GM18498 (cell line): ENCODE data around the gene DTX3.
"Not testable (repeated sequence)": the region's sequence is repeated elsewhere in the genome, so short reads cannot be mapped to it uniquely, and the experiment has no call there.

Source experiments
- ATAC-seq: cut with Tn5 transposase; IDR thresholded peaks from one replicate; pipeline ENCODE4 v1.9.1; 2021; ENCODE audit warnings: mild to moderate bottlenecking, moderate library complexity; ENCODE audit not compliant: unreplicated experiment

Gene DTX3, protein sequence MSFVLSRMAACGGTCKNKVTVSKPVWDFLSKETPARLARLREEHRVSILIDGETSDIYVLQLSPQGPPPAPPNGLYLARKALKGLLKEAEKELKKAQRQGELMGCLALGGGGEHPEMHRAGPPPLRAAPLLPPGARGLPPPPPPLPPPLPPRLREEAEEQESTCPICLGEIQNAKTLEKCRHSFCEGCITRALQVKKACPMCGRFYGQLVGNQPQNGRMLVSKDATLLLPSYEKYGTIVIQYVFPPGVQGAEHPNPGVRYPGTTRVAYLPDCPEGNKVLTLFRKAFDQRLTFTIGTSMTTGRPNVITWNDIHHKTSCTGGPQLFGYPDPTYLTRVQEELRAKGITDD

DNA sequence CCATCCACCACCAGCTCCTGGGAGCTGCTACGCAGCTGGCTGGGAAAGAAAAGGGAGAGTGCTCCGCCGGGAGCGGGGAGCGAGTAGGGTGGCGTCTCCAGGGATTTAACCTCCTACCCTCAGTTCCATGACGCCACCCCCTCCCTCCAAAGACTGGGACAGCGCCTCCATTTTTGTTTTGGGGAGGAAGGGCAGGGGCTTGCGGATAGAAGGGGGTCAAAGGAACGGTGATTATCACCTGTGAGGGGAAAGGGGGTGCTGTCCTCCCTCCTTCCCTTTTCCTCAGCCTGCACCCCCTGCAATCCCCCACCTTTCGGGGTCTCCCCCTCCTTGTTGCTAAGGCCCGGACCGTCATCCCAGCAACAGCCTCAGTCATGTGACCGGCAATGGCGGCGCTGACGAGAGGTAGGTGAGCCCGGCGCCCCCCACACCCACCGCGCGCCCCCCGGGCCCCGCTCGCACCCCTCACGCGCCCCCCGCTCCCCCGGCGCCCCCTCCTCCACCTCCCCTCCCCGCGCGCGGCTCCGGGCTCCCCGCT lies at the start of gene DTX3:
Gene DTX3, plus strand, starts transcription at position 371 of the 538 bp plus-strand sequence. CDS start 1,694 bp downstream, outside the sequence.
- ATAC-seq = peak; percentile 61

DNA sequence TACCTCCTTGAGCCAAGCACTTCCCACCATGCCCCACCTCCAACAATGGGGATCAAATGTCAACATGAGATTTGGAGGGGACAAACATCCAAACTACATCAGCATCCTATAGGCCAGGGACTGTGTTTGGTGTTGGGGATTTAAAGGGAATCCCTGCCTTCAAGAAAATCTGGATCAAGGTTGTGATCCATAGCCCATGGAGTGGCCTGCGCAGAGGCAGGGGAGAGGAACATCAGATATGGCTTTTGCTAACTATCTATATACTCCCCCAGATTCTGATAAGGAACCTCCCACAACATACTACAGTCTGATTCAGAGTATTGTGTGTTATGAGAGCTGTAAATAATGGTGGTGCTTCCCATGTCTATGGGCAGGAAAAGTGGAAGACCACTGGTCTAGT lies 49.7 kb upstream of the DTX3 start:
- no peak for ATAC-seq

DNA sequence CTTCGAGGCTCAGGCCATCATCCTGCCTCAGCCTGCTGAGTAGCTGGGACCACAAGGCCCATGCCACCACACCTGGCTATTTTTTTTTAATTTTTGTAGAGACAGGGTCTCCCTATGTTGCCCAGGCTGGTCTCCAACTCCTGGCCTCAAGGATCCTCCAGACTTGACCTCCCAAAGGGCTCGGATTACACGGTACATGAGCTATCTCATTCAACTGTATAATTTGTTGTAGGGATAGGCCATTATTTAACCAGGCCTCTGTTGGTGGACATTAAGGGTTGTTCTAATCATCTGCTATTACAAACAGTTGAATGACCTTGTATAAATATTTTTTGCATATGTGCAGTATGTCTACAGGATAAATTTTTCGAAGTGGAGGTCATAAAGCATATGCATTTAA lies 45.8 kb upstream of the DTX3 start:
- ATAC-seq = no peak

DNA sequence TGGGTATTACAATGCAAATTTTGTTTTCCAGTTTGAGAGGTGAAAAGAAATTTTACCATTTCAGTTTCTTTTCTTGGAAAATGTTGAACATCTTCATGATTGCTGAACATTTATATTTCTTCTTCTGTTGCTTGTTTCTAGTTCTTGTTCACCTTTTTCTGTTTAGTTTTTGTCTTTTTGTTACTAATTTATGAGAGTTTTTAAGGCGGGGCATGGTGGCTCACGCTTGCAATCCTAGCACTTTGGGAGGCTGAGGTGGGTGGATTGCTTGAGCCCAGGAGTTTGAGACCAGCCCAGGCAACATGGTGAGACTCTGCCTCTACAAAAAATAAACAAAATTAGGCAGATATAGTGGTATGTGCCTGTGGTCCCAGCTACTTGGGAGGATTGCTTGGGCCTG lies 44.1 kb upstream of the DTX3 start:
- no peak for ATAC-seq

DNA sequence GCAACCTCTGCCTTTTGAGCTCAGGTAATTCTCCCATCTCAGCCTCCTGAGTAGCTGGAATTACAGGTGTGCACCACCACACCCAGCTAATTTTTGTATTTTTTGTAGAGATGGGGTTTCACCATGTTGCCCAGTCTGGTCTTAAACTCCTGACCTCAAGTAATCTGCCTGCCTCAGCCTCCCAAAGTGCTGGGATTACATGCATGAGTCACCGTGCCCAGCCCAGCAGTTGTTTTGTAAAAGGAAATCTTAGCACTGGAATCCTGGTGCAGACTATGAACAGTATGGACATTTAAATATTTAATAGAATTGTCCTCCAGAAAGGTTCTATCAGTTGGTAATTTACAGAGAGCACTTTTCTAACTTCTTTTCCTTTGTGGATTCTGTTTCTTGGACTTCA lies 43.5 kb upstream of the DTX3 start:
- ATAC-seq = not testable (repeated sequence)

DNA sequence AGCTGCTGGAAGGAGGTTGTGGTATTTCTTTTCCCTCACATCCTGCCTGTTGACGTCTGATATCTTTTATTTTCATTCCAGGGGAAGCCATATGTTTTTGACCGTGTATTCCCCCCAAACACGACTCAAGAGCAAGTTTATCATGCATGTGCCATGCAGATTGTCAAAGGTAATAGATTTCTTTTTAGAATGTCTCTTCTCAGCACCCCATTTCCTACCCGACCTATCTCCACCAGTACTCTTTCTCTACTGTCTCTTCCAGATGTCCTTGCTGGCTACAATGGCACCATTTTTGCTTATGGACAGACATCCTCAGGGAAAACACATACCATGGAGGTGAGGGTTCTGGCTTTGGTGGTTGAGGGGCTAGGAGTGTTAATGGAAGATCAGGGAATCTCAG lies 41.3 kb upstream of the DTX3 start:
- ATAC-seq = no peak

DNA sequence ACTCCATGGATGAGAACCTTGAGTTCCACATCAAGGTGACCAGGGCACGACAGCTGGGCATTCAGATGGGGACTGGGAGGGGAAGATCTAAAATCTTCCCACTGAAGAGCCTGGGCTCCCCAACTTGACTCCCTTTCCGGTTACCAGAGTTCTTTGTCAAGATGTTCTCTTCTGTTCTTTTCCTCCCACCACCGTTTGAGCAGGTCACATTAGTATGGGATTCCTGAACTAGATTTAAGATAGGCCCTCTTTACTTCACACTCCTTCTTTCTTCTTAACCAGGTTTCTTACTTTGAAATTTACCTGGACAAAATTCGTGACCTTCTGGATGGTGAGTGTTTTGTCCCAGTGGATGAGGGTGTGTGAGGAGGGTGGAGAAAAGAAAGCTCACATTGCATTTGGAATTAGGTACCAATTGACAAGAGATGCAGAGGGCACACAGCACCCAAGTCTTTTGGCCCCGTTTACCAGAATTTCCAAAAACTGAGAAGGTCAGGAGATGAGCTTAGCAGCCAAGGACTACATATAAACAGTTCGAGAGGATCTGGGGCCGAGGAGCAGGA lies 40.4 kb upstream of the DTX3 start:
- no peak for ATAC-seq

DNA sequence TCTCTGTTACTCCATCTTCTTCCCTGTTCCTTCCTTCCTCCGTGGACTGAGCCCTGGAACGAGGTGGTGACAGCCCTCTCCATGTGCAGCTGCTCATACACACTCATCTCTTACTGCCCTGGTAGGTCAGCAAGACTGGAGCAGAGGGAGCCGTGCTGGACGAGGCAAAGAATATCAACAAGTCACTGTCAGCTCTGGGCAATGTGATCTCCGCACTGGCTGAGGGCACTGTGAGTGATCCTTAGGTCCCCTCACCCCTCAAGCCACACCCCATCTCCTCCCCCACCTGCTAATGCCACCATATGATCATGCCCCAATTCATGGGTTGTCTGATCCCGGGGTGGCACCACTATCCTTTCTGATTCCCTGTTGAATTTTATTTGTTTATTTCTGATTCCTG lies 35.8 kb upstream of the DTX3 start:
- ATAC-seq = no peak

DNA sequence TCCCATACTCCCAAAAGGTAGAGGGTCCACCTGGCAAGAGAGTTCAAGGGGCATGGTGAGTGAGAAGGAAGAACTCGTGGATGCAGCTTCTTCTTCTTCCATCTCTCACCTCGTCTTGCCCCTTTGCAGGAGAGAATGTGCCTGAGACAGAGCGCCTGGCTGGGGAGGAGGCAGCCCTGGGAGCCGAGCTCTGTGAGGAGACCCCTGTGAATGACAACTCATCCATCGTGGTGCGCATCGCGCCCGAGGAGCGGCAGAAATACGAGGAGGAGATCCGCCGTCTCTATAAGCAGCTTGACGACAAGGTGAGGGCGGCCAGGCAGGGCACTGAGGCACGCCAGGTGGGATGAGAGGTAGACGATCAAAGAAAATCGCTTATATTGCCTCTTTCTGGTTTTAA lies 34.8 kb upstream of the DTX3 start:
- ATAC-seq = no peak

DNA sequence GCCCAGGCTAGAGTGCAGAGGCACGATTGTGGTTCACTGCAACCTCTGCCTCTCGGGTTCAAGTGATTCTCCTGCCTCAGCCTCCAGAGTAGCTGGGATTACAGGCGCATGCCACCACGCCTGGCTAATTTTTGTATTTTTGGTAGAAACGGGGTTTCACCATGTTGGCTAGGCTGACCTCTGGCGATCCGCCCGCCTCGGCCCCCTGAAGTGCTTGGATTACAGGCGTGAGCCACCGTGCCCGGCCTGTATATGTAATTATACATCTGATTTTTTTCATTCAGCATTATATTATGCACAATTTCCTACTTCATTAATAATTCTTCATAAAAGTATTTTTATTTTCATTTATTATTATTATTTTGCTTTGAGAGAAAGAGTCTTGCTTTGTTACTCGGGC lies 34.2 kb upstream of the DTX3 start:
- ATAC-seq = not testable (repeated sequence)

DNA sequence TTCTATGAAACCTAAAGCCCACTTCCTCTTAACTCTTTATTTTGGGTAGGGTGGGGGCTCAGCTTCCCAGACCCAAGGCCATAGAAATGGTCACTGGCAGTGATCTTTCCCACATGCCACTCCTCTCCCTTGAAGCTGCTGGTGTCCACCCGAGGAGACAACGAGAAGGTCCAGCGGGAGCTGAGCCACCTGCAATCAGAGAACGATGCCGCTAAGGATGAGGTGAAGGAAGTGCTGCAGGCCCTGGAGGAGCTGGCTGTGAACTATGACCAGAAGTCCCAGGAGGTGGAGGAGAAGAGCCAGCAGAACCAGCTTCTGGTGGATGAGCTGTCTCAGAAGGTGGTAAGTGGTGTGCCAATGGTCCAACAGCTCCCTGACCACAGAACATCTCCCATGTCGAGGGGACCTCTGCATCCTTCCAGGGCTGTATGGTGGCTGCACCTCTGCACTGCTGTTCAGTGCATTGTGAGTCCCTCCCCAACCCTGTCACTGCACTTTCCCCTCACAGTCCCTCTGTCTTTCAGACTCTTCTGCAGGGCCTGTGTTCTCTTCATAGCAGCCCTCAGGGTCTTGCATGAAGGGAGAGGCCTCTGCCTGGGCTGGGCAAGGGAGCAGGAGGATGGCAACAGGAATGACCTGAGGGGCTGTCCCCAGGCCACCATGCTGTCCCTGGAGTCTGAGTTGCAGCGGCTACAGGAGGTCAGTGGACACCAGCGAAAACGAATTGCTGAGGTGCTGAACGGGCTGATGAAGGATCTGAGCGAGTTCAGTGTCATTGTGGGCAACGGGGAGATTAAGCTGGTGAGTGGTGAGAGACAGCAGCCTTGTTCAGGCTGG lies 32.5 kb upstream of the DTX3 start:
- ATAC-seq = no peak

DNA sequence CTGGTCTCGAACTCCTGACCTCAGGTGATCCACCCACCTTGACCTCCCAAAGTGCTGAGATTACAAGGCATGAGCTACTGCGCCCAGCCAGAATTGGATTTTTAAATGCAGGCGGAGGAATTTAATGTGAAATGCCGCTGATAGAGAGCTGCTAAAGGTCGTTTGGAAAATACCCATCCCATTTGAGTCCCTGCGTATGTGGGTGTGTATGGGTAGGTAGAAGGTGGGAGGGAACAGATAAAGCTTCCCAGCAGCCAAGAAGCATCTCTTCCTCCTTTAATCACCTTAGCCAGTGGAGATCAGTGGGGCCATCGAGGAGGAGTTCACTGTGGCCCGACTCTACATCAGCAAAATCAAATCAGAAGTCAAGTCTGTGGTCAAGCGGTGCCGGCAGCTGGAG lies 29.8 kb upstream of the DTX3 start:
- ATAC-seq = no peak

DNA sequence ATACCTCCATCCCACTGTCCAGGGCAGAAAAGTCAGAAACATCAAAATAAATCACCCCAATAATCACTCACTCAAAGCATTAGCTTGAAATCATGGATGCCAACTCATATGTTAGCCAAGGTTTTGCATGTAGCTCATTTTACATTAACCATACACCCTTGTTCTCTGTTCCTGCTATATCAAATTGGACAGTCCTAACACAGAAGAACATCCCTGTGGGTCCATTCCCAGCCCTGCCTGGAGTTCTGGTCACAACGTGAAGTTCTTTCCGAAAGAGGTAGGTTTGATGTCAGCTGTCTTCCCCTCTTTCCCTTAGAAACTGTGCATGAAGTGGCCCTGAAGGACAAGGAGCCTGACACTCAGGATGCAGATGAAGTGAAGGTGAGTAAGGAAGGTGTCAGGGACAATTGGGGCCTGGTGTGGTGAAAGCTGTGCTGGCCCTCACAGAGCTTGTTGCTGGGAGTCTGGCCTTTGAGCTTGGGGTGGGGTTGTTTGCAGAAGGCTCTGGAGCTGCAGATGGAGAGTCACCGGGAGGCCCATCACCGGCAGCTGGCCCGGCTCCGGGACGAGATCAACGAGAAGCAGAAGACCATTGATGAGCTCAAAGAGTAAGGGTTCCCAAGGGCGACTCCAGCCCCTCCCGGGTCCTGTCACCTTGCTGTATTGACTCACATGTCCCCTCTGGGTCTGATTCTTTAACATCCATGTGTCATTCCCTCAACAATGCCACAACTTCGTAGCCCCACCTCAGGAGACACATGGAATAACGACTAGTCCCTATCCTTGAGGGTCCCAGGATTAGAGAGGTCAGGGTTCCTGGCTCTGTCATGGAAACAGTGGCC lies 28.6 kb upstream of the DTX3 start:
- no peak for ATAC-seq

DNA sequence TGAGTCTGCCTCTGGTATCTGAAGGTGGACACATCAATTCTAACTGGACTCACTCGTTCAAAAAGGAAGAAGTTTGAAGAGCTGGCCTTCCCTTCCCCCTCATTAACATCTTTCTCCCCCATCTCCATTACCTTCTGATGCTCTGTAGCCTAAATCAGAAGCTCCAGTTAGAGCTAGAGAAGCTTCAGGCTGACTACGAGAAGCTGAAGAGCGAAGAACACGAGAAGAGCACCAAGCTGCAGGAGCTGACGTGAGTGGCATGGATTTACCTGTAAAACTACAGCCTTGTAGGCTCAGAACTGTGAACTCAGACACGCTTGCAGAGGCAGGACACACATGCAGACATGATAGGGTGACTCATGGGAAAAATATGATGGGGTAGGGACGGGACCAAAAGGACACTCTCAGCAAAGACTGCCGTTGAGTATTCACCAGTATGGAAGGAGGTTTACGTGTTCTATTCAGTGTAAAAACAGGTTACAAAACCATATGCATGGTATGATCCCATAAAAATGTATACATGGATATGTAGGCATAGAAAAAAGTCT lies 27.9 kb upstream of the DTX3 start:
- ATAC-seq = no peak

DNA sequence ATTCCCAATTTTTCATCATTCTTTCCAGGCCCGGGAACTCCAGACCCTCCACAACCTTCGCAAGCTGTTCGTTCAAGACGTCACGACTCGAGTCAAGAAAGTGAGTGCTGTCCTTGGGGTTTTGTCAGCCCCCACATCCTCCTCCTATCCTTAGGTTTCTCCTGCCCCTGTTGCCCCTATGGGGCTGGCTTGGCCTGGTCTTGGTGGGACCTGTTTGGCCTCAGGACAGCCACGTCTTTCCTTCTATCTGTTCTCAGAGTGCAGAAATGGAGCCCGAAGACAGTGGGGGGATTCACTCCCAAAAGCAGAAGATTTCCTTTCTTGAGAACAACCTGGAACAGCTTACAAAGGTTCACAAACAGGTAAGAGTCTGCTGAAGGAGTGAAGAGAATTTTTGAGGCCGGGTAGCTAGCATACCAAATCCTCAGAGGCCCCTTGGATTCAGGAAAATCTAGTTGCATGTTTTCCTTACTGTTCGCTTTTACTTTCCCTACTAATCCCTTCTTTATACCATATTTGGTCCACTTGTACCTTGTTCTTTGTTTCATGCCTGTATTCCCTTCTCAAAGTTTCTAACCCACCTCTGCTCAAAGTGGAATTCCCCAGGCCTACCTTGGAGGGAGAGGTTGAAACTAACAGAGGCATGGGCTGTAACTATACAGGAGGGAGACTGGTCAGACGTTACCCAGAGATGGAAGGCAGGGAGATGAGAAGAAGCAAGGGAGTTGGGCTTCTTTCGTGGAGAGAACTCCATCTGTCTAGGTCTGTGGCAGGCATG lies 26.5 kb upstream of the DTX3 start:
- no peak for ATAC-seq

DNA sequence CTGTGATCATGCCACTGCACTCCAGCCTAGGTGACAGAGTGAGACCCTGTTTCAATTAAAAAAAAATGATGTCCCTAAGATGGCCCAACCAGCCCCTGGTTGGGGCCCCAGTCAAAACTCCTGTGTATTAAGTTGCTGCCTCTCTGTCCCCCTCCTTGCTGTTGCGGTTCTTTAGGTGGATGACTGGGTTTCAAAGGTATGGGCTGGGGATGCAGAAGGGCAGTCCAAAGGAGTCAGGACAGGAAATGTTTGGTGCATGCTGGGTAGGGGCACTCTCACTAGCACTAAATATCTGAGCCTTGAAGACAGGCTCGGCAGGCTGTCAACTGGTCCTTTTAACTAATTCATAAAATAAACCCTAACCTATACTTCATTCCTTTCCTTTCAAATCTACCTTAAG lies 25.6 kb upstream of the DTX3 start:
- ATAC-seq = no peak

DNA sequence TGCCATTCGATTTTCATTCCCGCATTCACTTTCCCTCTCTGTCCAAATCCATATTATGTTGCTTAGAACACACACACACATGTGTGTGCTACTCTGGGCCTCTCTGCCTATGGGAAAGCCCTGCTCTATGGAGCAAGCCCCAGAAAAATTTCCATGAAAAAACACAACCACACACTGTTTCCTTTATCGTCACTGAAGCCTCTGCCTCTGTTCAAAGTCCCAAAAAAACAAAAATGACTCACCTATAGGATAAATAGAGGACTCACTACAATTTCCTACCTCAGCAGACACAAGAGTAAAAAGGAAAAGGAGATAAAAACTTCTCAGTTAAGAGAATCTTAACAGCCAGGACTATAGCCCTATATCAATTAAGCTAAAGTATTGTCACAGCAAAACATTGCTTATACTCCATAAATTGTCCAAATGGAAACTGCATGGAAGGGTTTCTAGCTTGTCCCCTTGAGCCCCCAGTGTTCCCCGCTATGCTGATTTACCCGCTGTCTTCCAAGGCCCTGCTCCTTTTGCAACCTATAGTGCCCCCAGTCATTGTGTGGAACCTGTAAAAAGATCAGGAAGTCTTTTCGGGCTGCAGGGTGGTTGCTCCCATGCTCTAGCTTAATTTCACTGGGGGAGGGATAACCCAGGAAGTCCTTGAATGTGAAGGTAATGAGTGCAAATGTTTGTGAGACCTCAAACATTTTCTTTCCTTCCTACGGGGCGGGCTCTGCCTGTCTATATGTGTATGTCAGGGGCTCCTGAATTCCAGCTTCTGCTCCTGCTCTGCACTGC lies 24.8 kb upstream of the DTX3 start:
- ATAC-seq = no peak

DNA sequence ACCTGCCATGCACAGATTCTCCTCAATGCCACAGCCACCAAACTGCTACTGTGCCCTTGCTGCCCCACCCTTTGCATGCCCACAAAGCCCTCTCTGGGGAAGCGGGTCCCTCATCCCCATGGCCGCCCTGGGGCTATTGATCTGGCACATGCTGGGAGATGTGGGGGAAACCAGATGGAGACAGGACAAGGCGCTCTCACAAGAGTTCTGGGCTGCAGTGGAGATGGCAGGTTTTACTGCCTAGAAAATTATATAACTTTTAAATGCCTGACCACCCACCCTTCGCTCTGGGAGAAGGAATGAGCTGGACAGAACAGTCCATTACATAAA lies 24.2 kb upstream of the DTX3 start:
- ATAC-seq = no peak

DNA sequence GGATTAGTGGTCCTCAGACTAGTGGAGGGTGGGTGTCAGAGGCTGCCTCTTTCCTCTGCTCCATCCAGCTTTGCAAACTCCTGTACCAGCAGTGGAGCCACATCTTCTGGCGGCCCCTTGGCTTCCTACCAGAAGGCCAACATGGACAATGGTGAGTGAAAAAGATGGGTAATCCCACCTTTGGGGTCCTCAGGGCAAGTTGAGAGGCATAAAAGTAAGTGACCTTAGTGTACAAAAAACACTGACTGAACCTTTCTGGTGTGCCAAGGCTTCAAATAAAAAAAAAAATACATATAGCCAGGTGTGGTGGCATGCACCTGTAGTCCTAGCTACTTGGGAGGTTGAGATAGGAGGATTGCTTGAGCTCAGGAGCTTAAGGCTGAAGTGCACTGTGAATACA lies 22.8 kb upstream of the DTX3 start:
- ATAC-seq = no peak
